ENCODE data around the gene SOX30. TPM values are rescaled to one million over a fixed set of nuclear protein-coding genes. Genes with fewer than 3 reads are reported as not detected.

Gene SOX30
- total RNA-seq, 1 donor from 2014 or later, result not detected

DNA sequence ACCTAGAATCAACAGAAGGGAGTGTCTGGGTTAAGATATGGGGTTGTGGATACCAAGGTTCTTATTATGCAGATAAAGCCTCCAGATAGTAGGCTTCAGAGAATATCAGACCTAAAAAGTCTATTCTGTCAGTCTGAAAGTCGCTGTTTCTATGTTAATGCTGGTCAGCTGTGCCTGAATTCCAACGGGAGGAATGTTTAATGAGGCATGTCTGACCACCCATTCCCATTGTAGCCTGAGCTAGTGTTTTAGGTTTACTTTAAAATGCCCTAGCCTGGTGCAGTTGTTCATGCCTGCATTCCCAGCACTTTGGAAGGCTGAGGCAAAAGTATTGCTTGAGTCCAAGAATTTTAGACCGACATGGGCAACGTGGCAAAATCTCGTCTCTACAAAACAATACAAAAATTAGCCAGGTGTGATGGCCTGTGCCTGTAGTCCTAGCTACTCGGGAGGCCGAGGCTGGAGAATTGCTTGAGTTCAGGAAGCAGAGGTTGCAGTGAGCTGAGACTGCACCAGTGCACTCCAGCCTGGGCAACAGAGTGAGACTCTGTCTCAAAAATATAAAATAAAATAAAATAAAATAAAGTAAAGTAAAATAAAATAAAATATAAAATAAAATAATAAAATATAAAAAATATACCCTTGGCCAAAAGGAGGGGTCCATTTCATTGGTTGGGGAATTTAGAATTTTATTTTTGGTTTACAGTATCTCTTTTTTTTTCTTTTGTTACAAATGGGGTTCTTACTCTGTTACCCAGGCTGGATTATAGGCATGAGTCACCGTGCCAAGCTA is 7.8 kb upstream of the SOX30 start:
- Histone ChIP-seq H3K9me3 (no peaks in the 10 kb centered on the region), H3K36me3 (no peaks in the 10 kb centered on the region), H3K4me1 (no peaks in the 10 kb centered on the region), H3K4me3 (no peak overlapping the region), H3K27me3 (no peaks in the 10 kb centered on the region), H3K27ac (no peak overlapping the region)
- intact Hi-C loops (cut with DNase I), result no loop called here
- DNase-seq (ENCODE audit: extremely low spot score in 2 of 2), result no peak
- TF ChIP-seq CTCF (IDR thresholded peaks at IDR 0.05), result no peak
- no peak for TF ChIP-seq POLR2AphosphoS5 (IDR thresholded peaks at IDR 0.05; ENCODE audit: insufficient read depth in 1 of 2, low read depth in 1 of 2)
- TF ChIP-seq POLR2A (IDR thresholded peaks at IDR 0.05), result no peak

GRCh38 chr5:157658893-157659292 is 6.7 kb upstream of the SOX30 start:
- Histone ChIP-seq H3K27ac (no peak overlapping the region), H3K4me3 (no peak overlapping the region), H3K9me3 (no peaks in the 10 kb centered on the region), H3K27me3 (no peaks in the 10 kb centered on the region), H3K36me3 (no peaks in the 10 kb centered on the region), H3K4me1 (no peaks in the 10 kb centered on the region)
- intact Hi-C loops (cut with DNase I), result no loop called here
- TF ChIP-seq POLR2AphosphoS5 (IDR thresholded peaks at IDR 0.05; ENCODE audit: insufficient read depth in 1 of 2, low read depth in 1 of 2) (no peak), CTCF (IDR thresholded peaks at IDR 0.05) (no peak), POLR2A (IDR thresholded peaks at IDR 0.05) (no peak)
- DNase-seq (ENCODE audit: extremely low spot score in 2 of 2), result no peak

DNA sequence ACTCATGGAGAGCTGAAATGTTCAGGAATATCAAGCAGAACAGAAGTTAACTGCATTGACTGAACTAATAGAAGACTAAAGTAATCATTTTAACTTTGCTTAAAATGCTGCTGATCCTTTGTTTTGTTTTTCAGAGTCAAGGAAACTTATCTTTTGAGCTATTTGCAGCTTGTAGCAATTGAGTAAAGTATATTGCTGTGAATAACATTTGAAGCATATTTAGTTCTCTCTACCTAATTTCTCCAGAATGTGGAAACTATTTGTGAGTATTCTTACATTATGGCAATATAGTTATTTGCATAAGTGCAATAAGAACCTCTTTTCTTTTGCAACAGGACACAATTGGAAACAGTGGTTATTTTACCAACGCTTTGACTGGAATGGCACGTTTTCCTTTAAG is 5.3 kb upstream of the SOX30 start:
- Histone ChIP-seq H3K27ac (no peak overlapping the region), H3K4me1 (no peaks in the 10 kb centered on the region), H3K36me3 (no peaks in the 10 kb centered on the region), H3K9me3 (no peaks in the 10 kb centered on the region), H3K27me3 (no peaks in the 10 kb centered on the region), H3K4me3 (no peak overlapping the region)
- no peak for DNase-seq (ENCODE audit: extremely low spot score in 2 of 2)
- intact Hi-C loops (cut with DNase I), result no loop called here
- no peak for TF ChIP-seq POLR2A (IDR thresholded peaks at IDR 0.05)
- no peak for TF ChIP-seq POLR2AphosphoS5 (IDR thresholded peaks at IDR 0.05; ENCODE audit: insufficient read depth in 1 of 2, low read depth in 1 of 2)
- no peak for TF ChIP-seq CTCF (IDR thresholded peaks at IDR 0.05)

DNA sequence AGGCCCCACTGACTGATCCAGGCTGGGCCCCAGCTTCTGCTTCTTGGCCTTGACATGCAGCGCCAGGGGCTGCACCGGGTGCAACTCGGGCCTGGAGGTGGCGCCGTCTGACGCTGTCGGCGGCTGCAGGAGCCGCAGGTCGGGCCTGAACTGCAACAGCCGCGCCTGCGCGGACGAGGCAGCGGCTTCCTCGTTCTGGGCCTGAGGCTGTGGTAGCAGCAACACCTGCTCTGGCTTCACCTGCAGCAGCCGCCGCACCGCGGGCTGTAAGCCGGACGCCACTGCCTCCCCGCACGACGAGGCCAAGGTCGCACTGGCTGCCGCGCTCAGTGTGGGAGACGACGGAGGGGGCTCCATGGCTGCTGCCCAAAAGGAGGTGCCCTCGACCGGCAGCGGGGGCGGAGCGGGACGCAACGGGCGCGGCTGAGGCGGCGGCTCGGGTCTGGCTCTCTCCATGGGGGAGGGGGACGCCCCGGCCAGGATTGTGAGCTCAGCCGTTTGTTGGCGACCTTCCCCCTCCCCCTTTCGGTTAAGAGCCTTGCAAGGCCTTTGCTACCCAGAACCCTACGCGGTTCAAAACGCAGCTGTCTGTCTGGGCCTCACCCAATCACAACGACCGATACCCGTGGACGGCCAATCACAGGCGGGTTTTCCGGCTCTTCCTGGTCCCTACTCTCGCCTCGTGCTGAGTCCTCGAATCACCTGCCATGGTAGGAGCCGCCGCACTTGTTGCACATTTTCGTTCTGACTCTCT is 438 bp downstream of the SOX30 start:
- peak overlapping the region; percentile 46 to 51 for H3K4me3 ChIP-seq
- no peaks in the 10 kb centered on the region for H3K36me3 ChIP-seq
- TF ChIP-seq POLR2AphosphoS5 (IDR thresholded peaks at IDR 0.05; ENCODE audit: insufficient read depth in 1 of 2, low read depth in 1 of 2) (peak in 1 of 2 donors; percentile 14), POLR2A (IDR thresholded peaks at IDR 0.05) (no peak), CTCF (IDR thresholded peaks at IDR 0.05) (peak in 1 of 3 experiments; percentile 10)
- intact Hi-C loops (cut with DNase I), result no loop called here
- peaks cover 11% of the 10 kb centered on the region for H3K4me1 ChIP-seq
- H3K9me3 ChIP-seq, result no peaks in the 10 kb centered on the region
- no peak overlapping the region for H3K27ac ChIP-seq
- no peaks in the 10 kb centered on the region for H3K27me3 ChIP-seq
- no peak for DNase-seq (ENCODE audit: extremely low spot score in 2 of 2)

Data from vagina (tissue), 2 donors.